Upper lobe of right lung (tissue), 1 donor: ENCODE measurements around the gene PARP1. TPM values are rescaled to one million over a fixed set of nuclear protein-coding genes. Genes with fewer than 3 reads are reported as not detected.

Source experiments
- ATAC-seq: fragments of 200-7000 bp; cut with Tn5 transposase; one replicate; pipeline ENCODE4 v1.9.1; 2020; ENCODE audit warnings: mild to moderate bottlenecking, moderate library complexity
- DNase-seq: peaks from one replicate; pipeline ENCODE4 v3.0.0-alpha.2; 2020
- H3K27ac ChIP-seq: fragments of 200-600 bp; one replicate; pipeline ENCODE4 v1.8.0; 2022
- H3K27me3 ChIP-seq: fragments of 200-600 bp; one replicate; pipeline ENCODE4 v1.8.0; 2022; ENCODE audit warnings: mild to moderate bottlenecking
- H3K36me3 ChIP-seq: fragments of 200-600 bp; one replicate; pipeline ENCODE4 v1.8.0; 2022
- H3K4me1 ChIP-seq: fragments of 200-600 bp; one replicate; pipeline ENCODE4 v1.8.0; 2022
- H3K4me3 ChIP-seq: fragments of 200-600 bp; one replicate; pipeline ENCODE4 v1.8.0; 2022; ENCODE audit warnings: mild to moderate bottlenecking
- H3K9me3 ChIP-seq: fragments of 200-600 bp; one replicate; pipeline ENCODE4 v1.8.0; 2022
- CTCF ChIP-seq: fragments of 200-600 bp; IDR thresholded peaks from one replicate; pipeline ENCODE4 v1.8.0; 2022; ENCODE audit warnings: antibody characterized with exemption
- intact Hi-C: fragments of 100-400 bp; cut with DNase I; formaldehyde crosslinking; loops from one replicate; pipeline ENCODE4 v1.11.0; 2022
- total RNA-seq: library from RNA; stranded (reverse); fragmentation: NEBNext Ultra II Directional; extraction: Animal tissue kit (Norgen Biotek cat#: 25700); gene quantifications from one replicate; pipeline ENCODE4 v1.2.1, GENCODE V29; 2021
- donor health status: DM: no; HTN: yes; CAD: no; lungs with severe emphysema.

Gene PARP1
- total RNA-seq, 1 donor from 2014 or later: 64.6 TPM

DNA sequence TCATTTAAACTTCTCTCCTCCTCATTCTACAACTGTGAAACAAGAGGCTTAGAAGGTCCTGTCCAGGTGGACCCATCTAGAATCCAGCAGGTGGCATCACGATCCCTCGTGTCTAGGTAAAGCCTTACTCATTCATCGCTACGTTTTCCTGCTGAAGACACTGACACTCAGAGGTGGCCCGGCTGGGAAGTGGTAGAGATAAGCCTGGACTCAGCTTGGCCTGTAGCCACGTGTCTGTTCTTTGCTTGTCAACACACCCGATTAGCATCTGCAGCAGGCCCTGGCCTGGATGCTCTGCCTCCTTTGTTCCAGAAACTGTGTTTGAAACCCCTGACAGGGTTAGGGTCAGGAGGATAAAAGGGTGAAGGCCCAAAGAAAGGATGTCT, 43.4 kb downstream of the PARP1 start:
- TF ChIP-seq CTCF: no peak
- H3K4me1 ChIP-seq: no peaks in the 10 kb centered on the region
- no peak overlapping the region for H3K27ac ChIP-seq
- no peaks in the 10 kb centered on the region for H3K9me3 ChIP-seq
- H3K36me3 ChIP-seq: peaks cover 99% of the 10 kb centered on the region
- ATAC-seq (no peak), DNase-seq (no peak)
- H3K27me3 ChIP-seq: no peaks in the 10 kb centered on the region
- intact Hi-C loops: no loop called here
- H3K4me3 ChIP-seq: no peak overlapping the region

DNA sequence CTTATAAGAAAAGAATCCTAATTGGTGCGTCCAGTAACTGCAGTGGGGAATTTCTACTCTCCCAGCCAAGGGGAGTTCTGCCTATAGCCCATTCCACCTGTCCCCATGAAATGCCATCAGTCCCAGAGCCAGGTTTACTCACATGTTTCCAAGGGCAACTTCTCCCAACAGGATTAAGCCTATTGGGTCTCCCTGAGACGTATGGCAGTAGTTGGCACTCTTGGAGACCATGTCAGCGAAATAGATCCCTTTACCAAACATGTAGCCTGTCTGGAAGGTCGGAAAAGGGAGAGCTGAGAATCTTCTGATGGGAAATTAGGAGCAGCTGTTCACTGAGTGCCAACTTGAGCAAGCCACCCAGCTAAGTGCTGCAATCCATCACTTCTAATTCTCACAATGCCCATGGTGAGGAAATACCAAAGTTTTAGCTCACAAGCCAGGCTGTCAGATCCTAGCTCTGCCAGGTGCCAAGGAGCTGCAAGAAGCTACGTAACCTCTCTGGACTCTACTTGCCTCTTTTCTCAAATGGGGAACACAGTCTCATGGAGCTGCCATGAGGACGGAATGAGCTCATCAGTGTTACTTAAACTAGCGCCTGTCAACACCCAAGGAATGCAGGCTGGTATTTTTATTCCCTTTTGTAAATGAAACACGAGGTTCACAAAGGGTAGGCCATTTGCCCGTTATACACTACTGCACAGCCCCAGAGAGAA, 43.9 kb downstream of the PARP1 start:
- H3K27ac ChIP-seq: no peak overlapping the region

GRCh38 chr1:226362891-226363447, 44.9 kb downstream of the PARP1 start:
- ATAC-seq (no peak), DNase-seq (no peak)
- H3K4me1 ChIP-seq: no peaks in the 10 kb centered on the region
- H3K27me3 ChIP-seq: no peaks in the 10 kb centered on the region
- no peak overlapping the region for H3K4me3 ChIP-seq
- H3K36me3 ChIP-seq: peaks cover 98% of the 10 kb centered on the region
- no peaks in the 10 kb centered on the region for H3K9me3 ChIP-seq
- intact Hi-C loops: no loop called here
- H3K27ac ChIP-seq: no peak overlapping the region
- TF ChIP-seq CTCF: no peak

More for the DNA sequence above, 43.9 kb downstream of the PARP1 start:
- H3K27me3 ChIP-seq: no peaks in the 10 kb centered on the region
- DNase-seq (no peak), ATAC-seq (no peak)
- intact Hi-C loops: no loop called here
- H3K4me1 ChIP-seq: no peaks in the 10 kb centered on the region
- H3K36me3 ChIP-seq: peaks cover 99% of the 10 kb centered on the region
- TF ChIP-seq CTCF: no peak
- no peaks in the 10 kb centered on the region for H3K9me3 ChIP-seq
- H3K4me3 ChIP-seq: no peak overlapping the region

- Histone ChIP-seq H3K27ac (no peak overlapping the region), H3K36me3 (peaks cover 92% of the 10 kb centered on the region), H3K27me3 (no peaks in the 10 kb centered on the region), H3K4me1 (no peaks in the 10 kb centered on the region), H3K4me3 (no peak overlapping the region), H3K9me3 (no peaks in the 10 kb centered on the region)
- intact Hi-C loops: no loop called here
- no peak for TF ChIP-seq CTCF
- DNase-seq (no peak), ATAC-seq (no peak)
Measured at GRCh38 chr1:226362361-226362760, 45.5 kb downstream of the PARP1 start.

GRCh38 chr1:226360106-226360746, 47.7 kb downstream of the PARP1 start:
- TF ChIP-seq CTCF: no peak
- intact Hi-C loops: no loop called here
- ATAC-seq: no peak
- no peak overlapping the region for H3K4me3 ChIP-seq
- H3K27me3 ChIP-seq: no peaks in the 10 kb centered on the region
- H3K27ac ChIP-seq: no peak overlapping the region
- H3K4me1 ChIP-seq: no peaks in the 10 kb centered on the region
- peaks cover 71% of the 10 kb centered on the region for H3K36me3 ChIP-seq
- H3K9me3 ChIP-seq: no peaks in the 10 kb centered on the region
- DNase-seq: no peak
